GM18951 (cell line): ENCODE measurements around the gene SF3A1.

Source experiments
- POLR2A ChIP-seq: IDR thresholded peaks from 4 replicates; pipeline ENCODE4 v1.6.1; 2011; ENCODE audit warnings: mild to moderate bottlenecking; ENCODE audit not compliant: insufficient read length, insufficient read depth; ENCODE audit errors: extremely low read depth
- in situ Hi-C: fragments of 300-500 bp; cut with MboI; formaldehyde crosslinking; loops from one replicate; pipeline ENCODE4 v1.12.0; 2022; ENCODE audit warnings: low sequenced_read_pairs, mixed read lengths, inconsistent platforms; ENCODE audit not compliant: unreplicated experiment

The SF3A1 gene

DNA sequence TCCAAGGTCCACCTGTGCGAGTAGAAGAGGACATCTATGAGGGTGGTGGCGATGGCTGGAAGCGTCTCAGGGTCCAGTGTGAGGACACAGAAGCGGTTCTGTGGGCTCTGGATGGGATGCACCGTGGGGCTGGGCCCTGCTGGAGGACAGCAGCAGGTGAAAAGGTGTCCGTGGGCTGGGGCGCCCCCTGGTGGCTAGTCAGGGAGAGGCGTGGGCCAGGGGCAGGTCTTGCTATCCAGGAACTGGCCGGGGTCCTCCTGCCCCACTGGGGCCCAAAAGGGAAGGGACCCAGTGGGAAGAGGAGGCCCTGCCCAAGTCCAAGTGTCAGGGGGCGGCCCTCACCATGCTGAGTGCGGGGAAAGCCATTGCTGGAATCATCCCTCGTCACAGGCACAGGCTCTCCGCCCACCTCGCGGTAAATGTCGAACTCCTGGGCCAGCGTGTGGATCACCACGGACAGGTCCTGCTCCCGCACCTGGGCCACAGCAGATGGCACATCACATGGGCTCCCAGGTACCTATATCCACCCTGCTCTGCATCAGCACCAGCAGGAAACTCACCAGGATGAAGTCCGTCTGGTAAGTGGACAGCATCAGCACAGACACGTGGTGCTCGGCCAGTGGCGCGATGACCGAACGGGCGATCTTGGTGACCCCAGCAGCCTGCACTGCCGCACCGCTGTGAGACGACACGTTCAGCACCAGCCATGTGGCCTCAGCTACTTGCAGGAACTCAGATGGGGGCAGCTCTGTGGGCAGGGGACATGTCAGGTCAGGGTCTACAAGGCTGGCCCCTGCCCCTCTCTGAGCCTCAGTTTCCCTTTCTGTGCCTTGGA lies 69.7 kb downstream of the SF3A1 start:
- in situ Hi-C loops, result no loop called here
- no peak for TF ChIP-seq POLR2A

DNA sequence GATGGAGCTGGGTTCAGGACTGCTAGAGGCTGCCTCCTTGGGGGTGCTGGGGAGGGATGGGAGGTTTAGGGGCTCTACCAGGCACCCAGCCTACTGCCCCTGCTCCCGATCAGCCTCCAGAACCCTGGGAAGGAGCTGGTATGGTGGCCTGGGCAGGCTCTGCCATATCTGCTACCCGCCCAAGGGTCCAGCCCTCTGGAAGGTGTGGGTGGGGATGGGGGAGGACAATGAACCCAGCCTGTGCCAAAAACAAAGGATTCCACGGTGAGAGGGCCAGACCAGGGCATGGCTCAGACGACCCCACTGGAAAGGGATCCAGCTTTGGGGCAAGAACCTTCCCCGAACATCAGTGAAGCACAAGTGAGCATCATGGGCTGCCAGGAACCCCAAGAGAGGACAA lies 70.4 kb downstream of the SF3A1 start:
- in situ Hi-C loops, result no loop called here

DNA sequence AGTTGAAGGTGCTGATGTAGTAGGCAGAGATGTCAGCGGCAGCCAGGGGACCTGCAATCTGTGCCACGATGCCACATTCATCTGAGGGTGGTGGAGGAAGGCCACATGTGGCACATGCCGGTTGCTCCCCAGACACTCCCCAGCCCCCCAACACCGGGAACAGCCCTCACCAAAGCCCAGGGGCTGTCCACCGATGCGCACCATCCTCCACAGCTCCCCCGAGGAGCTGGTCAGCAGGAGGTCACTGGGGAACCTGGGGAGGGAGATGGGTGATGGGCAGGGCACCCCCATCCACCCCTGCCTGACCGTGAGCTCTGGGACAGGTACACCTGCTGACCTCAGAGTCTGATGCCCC lies 70.9 kb downstream of the SF3A1 start:
- in situ Hi-C loops, result no loop called here
- no peak for TF ChIP-seq POLR2A

More for the DNA sequence above, 70.4 kb downstream of the SF3A1 start:
- TF ChIP-seq POLR2A, result no peak

DNA sequence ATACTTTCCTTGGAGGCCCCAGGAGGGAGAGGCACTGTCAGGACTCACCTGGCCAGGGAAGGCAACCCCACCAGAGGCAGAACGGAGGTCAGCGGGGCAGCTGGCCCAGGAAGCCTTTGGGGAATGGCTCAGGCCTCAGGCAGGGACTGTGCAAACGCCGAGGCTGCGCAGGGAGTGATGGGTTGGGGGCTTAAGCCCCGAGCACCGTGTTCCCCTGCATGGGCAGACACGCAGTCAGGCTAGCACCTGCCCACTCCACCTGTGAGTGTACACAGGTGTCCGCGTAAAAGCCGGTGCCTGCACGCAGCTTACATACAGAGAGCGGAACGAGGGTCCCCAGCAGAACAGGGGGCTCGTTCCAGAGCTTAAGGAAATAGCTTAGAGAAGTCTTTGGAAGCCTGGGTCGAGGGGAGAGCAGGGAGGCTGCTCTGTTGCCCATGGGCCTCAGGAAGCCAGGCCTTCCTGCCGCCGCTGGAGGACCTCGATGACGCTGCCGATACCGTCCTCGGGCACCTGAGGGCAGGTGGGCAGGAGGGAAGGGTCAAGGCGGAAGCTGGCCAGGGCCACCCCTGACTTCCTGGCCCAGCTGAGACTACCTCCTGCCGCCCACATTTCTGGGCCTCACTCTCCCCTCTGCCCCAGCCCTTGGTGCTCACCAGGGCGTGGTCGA lies 71.4 kb downstream of the SF3A1 start:
- in situ Hi-C loops, result no loop called here

DNA sequence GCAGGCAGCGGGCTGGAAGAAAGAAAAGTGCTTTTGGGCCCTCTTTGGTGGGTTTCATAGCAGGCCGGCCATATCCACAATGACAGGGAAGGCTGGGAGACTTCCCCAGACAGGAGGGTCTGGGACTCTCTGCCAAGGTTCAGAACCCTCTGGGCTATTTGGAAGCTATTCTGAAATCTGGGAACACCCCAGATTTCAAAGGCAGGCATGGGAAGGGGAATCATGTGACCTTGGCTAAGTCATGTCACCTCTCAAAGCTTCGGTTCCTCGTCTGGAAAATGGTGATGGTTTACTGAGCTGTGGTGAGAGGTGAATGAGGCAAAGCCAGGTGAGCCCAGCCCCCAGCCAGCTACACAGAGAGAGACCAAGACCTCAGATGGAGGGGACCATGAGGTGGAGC lies 72.0 kb downstream of the SF3A1 start:
- in situ Hi-C loops, result no loop called here
- no peak for TF ChIP-seq POLR2A

More for the DNA sequence above, 71.4 kb downstream of the SF3A1 start:
- TF ChIP-seq POLR2A, result no peak

DNA sequence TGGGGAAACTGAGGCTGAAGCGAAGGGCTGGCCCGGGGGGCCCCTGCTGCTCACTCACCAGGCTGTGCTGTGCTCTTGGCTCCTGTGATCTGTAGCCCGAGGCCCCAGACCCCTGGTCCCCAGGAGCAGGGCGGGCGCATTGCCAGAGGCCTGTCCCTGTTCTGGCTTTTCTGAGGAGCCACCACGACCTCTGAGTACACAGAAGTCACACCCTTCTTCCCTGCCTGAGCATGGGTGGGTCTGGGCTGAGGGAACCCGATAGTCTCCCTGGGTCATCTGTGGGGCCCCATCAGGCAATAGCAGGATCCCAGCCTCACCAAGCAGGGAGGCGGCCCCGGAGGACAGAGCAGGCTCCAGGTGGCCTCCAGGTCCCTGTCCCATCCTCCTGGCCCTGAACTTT lies 72.5 kb downstream of the SF3A1 start:
- TF ChIP-seq POLR2A, result no peak
- in situ Hi-C loops, result no loop called here

DNA sequence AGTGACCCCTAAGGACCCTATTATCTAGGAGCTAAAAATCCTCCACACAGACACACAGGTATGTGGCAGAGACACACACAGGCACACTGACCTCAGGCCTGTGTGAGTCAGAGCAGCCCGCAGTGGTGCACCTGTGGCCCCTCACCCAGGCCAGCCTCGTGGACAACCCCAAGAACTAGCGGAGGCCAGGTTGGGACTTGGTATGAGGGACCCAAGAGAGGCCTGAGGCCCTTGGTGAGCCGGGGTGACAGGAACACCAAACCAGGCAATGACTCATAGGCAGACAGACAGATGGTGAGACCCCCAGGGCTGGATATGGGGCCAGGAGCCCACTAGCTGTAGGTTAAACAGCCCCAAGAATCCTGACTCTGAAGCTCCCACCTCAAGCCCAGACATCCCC lies 73.4 kb downstream of the SF3A1 start:
- TF ChIP-seq POLR2A, result no peak
- in situ Hi-C loops, result no loop called here

DNA sequence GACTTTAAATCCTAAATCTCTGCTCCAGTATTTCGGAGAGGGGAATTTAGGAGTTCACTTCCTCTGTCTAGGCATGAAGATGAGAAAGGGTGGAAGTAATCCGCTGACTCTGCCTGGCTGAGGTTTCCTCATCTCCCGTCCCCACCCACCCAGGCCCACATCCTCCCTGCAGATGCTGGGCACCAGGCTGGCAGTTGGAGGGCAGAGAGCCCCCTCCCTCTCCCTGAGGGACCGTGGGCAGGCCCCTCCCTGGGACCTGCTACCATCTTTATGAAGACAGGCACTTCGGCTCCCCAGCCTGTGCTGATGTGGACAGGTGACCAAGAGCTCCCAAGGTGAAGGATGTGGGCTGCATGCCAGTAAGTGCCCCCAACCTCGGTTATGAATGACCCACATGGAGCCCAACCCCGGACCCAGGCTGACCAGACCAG lies 74.1 kb downstream of the SF3A1 start:
- in situ Hi-C loops, result no loop called here
- no peak for TF ChIP-seq POLR2A
